HepG2 (cell line): ENCODE data around the gene GK. TPM values are rescaled to one million over a fixed set of nuclear protein-coding genes. Genes with fewer than 3 reads are reported as not detected.
A peak's percentile ranks its signal among the peaks of the same experiment; 100 is the strongest.

Experiments used
- ATF2 ChIP-seq: sonication (generic); formaldehyde crosslinking; IDR thresholded peaks from 2 replicates; pipeline ENCODE4 v1.4.0; 2020; ENCODE audit warnings: missing genetic modification reagents
- CREB1 ChIP-seq, 2 experiments: fragments of 450-650 bp in 1 of 2; IDR thresholded peaks; 2 replicates each; pipeline ENCODE4 v1.6.1; 2016 to 2017; ENCODE audit warnings: control low read depth in 1 of 2, mild to moderate bottlenecking in 1 of 2, missing compliant biosample characterization in 1 of 2, missing genetic modification characterization in 1 of 2
- CREM ChIP-seq, 2 experiments: sonication (generic) in 1 of 2; formaldehyde crosslinking in 1 of 2; IDR thresholded peaks; 2 replicates each; pipeline versions ENCODE4 v1.4.0 to v1.6.1; 2016 to 2020; ENCODE audit warnings: antibody characterized with exemption in 1 of 2, mild to moderate bottlenecking in 1 of 2, missing genetic modification reagents in 1 of 2
- KLF13 ChIP-seq: sonication (generic); formaldehyde crosslinking; IDR thresholded peaks from 2 replicates; pipeline ENCODE4 v1.4.0; 2020; ENCODE audit warnings: mild to moderate bottlenecking, missing genetic modification reagents
- KLF6 ChIP-seq: IDR thresholded peaks from 2 replicates; pipeline ENCODE4 v1.8.0; 2016; ENCODE audit warnings: missing biosample characterization, missing genetic modification reagents
- SCMH1 ChIP-seq: sonication (generic); formaldehyde crosslinking; IDR thresholded peaks from 2 replicates; pipeline ENCODE4 v1.9.0; 2021; ENCODE audit warnings: missing genetic modification reagents, mild to moderate bottlenecking, borderline replicate concordance
- ZBTB21 ChIP-seq: sonication (generic); formaldehyde crosslinking; IDR thresholded peaks from 2 replicates; pipeline ENCODE4 v1.4.0; 2020; ENCODE audit warnings: missing genetic modification reagents
- ZBTB8A ChIP-seq: sonication (generic); formaldehyde crosslinking; IDR thresholded peaks from 2 replicates; pipeline ENCODE4 v1.4.0; 2020; ENCODE audit warnings: mild to moderate bottlenecking, low read depth, missing genetic modification reagents, borderline replicate concordance
- ZNF20 ChIP-seq: sonication (generic); formaldehyde crosslinking; IDR thresholded peaks from 2 replicates; pipeline ENCODE4 v1.4.0; 2020; ENCODE audit warnings: mild to moderate bottlenecking, moderate library complexity, missing genetic modification reagents
- polyA plus RNA-seq, 8 experiments: library from polyadenylated mRNA; depleted of rRNA in 3 of 8; stranded (reverse) in 7 of 8; unstranded in 1 of 8; fragments of >200 nt; fragmentation: Illumina TruSeq in 4 of 8; extraction: Trizol in 4 of 8; gene quantifications; 2 replicates each; pipeline versions ENCODE4 v1.2.1 to v1.2.3, GENCODE V29; 2011 to 2016; ENCODE audit warnings: low read depth in 4 of 8, missing spikeins in 1 of 8, mixed read lengths in 1 of 8; ENCODE audit not compliant: insufficient read depth in 1 of 8
- total RNA-seq, 5 experiments: library from RNA; depleted of rRNA; stranded (reverse); fragments of >200 nt; fragmentation: Illumina TruSeq; extraction: Trizol; gene quantifications; 2 replicates each; pipeline ENCODE4 v1.2.3, GENCODE V29; 2016; ENCODE audit warnings: low read depth in 1 of 5
- TF ChIP-seq, protein P1 (sequence below): sonication (generic); formaldehyde crosslinking; IDR thresholded peaks from 2 replicates; pipeline ENCODE4 v1.5.1; 2020; ENCODE audit warnings: missing genetic modification reagents, mild to moderate bottlenecking, borderline replicate concordance
- TF ChIP-seq, protein P2 (sequence below): IDR thresholded peaks from 2 replicates; pipeline ENCODE4 v1.6.1; 2012; ENCODE audit warnings: low read depth, low read length, improper control_type of control experiment
- TF ChIP-seq, protein P3 (sequence below): sonication (generic); formaldehyde crosslinking; IDR thresholded peaks from 2 replicates; pipeline ENCODE4 v1.4.0; 2020; ENCODE audit warnings: missing genetic modification reagents, borderline replicate concordance
- TF ChIP-seq, protein P4 (sequence below): sonication (generic); formaldehyde crosslinking; IDR thresholded peaks from 2 replicates; pipeline ENCODE4 v1.9.0; 2022; ENCODE audit warnings: low read depth, missing genetic modification reagents

The GK gene
- total and polyA plus RNA-seq, 2 of the 13 experiments (the other 11 are each of a cell fraction or from before 2014, with no cell fraction given) = 64.2 to 265 TPM

- TF ChIP-seq ATF2 (CRISPR knock-in tag) = peak; percentile 95
- no peak for TF ChIP-seq KLF13
- peak; percentile 31; the same call in 1 of the 2 replicates for TF ChIP-seq CREB1 (IDR thresholded peaks at IDR 0.05)
- peak; percentile 82 for TF ChIP-seq CREB1 (CRISPR knock-in tag; IDR thresholded peaks at IDR 0.05)
- no peak for TF ChIP-seq ZNF20 (CRISPR knock-in tag)
- peak; percentile 92 for TF ChIP-seq CREM (IDR thresholded peaks at IDR 0.05)
- TF ChIP-seq CREM (CRISPR knock-in tag; IDR thresholded peaks at IDR 0.05) = no peak
- TF ChIP-seq, protein P1, sequence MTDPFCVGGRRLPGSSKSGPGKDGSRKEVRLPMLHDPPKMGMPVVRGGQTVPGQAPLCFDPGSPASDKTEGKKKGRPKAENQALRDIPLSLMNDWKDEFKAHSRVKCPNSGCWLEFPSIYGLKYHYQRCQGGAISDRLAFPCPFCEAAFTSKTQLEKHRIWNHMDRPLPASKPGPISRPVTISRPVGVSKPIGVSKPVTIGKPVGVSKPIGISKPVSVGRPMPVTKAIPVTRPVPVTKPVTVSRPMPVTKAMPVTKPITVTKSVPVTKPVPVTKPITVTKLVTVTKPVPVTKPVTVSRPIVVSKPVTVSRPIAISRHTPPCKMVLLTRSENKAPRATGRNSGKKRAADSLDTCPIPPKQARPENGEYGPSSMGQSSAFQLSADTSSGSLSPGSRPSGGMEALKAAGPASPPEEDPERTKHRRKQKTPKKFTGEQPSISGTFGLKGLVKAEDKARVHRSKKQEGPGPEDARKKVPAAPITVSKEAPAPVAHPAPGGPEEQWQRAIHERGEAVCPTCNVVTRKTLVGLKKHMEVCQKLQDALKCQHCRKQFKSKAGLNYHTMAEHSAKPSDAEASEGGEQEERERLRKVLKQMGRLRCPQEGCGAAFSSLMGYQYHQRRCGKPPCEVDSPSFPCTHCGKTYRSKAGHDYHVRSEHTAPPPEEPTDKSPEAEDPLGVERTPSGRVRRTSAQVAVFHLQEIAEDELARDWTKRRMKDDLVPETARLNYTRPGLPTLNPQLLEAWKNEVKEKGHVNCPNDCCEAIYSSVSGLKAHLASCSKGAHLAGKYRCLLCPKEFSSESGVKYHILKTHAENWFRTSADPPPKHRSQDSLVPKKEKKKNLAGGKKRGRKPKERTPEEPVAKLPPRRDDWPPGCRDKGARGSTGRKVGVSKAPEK (CRISPR knock-in tag) = no peak
- no peak for TF ChIP-seq ZBTB8A (CRISPR knock-in tag)
- TF ChIP-seq SCMH1 (CRISPR knock-in tag) = no peak
- 0 out of 2 replicates have a peak, but pooled peaks have one; percentile 42 for TF ChIP-seq KLF6 (CRISPR knock-in tag)
- TF ChIP-seq, protein P2, sequence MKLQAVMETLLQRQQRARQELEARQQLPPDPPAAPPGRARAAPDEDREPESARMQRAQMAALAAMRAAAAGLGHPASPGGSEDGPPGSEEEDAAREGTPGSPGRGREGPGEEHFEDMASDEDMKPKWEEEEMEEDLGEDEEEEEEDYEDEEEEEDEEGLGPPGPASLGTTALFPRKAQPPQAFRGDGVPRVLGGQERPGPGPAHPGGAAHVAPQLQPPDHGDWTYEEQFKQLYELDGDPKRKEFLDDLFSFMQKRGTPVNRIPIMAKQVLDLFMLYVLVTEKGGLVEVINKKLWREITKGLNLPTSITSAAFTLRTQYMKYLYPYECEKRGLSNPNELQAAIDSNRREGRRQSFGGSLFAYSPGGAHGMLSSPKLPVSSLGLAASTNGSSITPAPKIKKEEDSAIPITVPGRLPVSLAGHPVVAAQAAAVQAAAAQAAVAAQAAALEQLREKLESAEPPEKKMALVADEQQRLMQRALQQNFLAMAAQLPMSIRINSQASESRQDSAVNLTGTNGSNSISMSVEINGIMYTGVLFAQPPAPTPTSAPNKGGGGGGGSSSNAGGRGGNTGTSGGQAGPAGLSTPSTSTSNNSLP = peak; percentile 22; the same call in 1 of the 2 replicates
- TF ChIP-seq, protein P3, sequence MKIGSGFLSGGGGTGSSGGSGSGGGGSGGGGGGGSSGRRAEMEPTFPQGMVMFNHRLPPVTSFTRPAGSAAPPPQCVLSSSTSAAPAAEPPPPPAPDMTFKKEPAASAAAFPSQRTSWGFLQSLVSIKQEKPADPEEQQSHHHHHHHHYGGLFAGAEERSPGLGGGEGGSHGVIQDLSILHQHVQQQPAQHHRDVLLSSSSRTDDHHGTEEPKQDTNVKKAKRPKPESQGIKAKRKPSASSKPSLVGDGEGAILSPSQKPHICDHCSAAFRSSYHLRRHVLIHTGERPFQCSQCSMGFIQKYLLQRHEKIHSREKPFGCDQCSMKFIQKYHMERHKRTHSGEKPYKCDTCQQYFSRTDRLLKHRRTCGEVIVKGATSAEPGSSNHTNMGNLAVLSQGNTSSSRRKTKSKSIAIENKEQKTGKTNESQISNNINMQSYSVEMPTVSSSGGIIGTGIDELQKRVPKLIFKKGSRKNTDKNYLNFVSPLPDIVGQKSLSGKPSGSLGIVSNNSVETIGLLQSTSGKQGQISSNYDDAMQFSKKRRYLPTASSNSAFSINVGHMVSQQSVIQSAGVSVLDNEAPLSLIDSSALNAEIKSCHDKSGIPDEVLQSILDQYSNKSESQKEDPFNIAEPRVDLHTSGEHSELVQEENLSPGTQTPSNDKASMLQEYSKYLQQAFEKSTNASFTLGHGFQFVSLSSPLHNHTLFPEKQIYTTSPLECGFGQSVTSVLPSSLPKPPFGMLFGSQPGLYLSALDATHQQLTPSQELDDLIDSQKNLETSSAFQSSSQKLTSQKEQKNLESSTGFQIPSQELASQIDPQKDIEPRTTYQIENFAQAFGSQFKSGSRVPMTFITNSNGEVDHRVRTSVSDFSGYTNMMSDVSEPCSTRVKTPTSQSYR (CRISPR knock-in tag) = peak; percentile 49; the same call in 1 of the 2 replicates
- peak; percentile 81; the same call in 1 of the 2 replicates for TF ChIP-seq ZBTB21 (CRISPR knock-in tag)
- TF ChIP-seq, protein P4, sequence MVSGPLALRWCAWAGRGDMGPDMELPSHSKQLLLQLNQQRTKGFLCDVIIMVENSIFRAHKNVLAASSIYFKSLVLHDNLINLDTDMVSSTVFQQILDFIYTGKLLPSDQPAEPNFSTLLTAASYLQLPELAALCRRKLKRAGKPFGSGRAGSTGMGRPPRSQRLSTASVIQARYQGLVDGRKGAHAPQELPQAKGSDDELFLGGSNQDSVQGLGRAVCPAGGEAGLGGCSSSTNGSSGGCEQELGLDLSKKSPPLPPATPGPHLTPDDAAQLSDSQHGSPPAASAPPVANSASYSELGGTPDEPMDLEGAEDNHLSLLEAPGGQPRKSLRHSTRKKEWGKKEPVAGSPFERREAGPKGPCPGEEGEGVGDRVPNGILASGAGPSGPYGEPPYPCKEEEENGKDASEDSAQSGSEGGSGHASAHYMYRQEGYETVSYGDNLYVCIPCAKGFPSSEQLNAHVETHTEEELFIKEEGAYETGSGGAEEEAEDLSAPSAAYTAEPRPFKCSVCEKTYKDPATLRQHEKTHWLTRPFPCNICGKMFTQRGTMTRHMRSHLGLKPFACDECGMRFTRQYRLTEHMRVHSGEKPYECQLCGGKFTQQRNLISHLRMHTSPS (CRISPR knock-in tag) = peak; percentile 60; the same call in 1 of the 2 replicates
These were observed 9.9 kb upstream of the GK start (continued) for GRCh38 chrX:30643313-30643821.
